Stimulated activated CD8-positive, alpha-beta memory T cell treated with anti-CD3 and anti-CD28 coated beads, Interleukin-4, amount 100 ng/mL, for 1 hour (primary cell): ENCODE measurements around the gene MAPK8IP1.
"Not testable (repeated sequence)": the region's sequence is repeated elsewhere in the genome, so short reads cannot be mapped to it uniquely, and the experiment has no call there.

Experiments used
- DNase-seq, 2 donors: peaks; one replicate each; pipeline ENCODE4 v3.0.0-alpha.2; 2020; ENCODE audit warnings: low read depth in 2 of 2, low spot score in 1 of 2

MAPK8IP1 gene

GRCh38 chr11:45889555-45889954 is 4.1 kb downstream of the MAPK8IP1 start:
- no peak for DNase-seq

DNA sequence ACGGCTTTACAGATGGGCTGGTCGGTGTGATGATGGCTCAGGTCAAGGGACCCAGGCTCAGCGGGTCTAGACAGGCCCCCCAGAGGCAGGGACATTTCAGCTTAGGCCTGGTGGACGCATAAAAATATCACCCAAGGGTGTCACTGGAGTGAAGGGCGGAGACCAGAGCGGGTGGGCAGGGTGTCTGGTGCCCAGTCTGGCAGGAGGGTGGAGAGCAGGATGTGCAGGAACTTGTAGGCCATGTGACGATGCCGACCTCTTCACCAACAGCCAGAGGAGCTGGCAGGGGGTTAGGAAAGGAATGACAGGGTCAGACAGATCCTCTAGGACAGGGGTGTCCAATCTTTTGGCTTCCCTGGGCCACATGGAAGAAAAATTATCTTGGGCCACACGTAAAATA is 4.5 kb downstream of the MAPK8IP1 start:
- no peak for DNase-seq

DNA sequence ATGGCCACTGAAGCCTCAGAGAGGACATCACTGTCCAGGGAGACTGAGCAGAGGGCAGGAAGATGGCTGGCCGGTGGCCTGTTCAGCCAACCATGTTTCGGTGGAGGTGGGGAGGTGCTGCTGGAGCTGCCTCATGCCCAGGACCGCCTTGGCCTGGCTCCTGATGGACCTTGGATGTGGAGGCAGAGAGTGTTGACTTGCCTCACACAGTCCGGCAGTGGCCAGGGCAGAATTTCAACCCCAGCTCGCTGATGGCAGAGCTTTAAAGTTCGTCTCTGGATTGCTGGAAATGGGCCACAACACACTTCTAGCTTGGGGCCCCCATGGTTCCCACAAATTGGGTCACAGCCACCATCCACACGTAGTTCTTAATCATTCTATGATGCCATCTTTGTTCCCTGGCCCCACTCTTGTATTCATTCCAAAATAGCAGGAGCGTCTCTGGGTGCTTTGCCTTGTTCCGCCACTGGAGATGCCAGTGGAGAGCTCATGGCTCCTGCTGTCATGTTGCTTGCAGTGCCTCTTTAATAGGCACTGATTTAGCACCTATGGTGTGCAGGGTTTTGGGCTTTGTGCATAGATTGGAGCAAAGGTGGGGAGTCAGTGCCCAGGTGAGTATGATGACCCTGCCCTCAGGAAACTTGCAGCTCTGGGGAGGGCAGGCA is 5.6 kb downstream of the MAPK8IP1 start:
- DNase-seq = no peak

GRCh38 chr11:45892856-45893255 is 7.4 kb downstream of the MAPK8IP1 start:
- DNase-seq = no peak

- no peak for DNase-seq
These were observed 9.2 kb downstream of the MAPK8IP1 start for GRCh38 chr11:45894555-45895247.

GRCh38 chr11:45895553-45896259 is 10.3 kb downstream of the MAPK8IP1 start:
- no peak for DNase-seq

DNA sequence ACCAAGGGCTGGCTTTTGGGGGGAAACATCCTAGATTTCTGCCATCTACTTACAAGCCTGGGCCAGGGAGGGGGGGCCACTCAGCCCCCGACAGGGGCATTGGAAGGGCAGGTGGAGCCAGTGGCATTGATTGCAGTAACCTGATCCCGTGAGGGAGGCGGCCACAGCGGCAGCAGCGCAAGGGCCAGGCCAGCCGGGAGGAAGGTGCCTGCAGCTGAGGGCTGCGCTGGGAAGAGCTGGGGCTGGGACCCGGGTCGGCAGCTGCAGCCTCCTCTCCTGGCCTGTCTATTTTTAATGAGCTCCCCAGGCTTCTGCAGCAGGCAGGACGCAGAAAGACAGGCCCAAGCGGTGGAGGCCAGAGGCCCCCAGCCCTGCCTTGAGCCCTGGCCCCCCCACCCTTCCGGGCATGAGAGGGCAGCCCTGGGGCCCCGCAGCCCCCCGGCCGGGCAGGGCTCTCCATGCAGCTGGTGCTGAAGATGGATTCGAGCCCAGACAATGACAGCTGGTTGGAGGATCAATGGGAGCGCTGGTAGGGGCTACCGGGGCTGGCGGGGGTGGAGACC is 11.1 kb downstream of the MAPK8IP1 start:
- DNase-seq = no peak

DNA sequence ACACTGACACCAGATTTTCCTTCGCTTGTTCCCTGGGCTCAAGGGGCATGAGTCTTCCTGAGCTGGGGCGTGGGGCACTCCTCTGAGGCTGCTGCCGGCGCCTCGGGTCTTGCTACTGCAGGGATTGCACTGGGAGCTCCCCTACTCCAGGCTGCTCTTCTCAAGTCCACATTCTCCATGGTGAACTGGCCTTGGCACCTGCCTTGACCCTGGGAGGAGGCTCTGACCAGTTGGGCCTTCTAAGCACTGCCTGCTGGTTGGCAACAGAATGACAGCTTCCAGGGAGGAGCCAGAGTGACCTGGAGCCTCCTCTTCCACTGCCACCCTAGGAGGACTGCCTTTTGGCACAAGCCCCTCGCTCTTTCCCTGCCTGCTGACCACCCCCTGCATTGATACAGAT is 12.1 kb downstream of the MAPK8IP1 start:
- DNase-seq = no peak

- DNase-seq = no peak
These were observed 13.6 kb downstream of the MAPK8IP1 start for GRCh38 chr11:45899086-45899447.

DNA sequence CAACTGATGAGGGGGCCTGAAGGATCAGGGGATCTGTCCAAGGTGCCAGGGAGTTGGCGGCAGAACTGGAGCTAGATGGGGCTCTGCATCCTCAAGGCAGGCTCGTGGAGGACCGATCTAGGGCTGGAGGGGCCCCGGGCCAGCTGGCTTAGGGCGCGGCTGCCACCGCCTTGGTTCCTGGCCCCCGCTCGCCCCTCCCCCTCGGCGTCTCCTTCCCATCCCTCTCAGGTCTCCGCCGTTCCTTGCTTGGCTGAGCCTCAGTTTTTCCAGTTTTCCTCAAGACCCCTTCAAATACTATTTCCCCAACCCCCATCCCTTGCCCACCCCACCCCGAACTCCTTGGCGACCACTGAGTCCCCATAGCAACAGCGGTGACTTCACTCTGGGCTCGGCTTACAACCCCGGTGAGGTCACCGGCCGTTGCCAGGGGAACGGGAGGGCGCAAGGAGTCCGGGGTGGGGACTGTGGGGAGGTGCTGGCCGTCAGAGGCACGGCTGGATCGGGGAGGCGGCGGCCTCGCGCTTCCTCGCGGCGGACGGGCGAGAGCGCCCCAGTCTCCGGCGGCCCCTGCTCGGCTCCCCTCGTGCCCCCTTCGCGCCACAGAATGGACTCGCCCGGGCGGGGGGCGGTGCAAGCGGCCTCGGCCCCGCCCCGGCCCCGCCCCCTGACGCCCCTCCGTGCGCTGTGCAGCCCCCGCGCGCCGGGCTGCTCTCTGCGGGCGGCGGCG is 14.2 kb downstream of the MAPK8IP1 start:
- peak; percentile 21 to 26 for DNase-seq

GRCh38 chr11:45900175-45900800 is 14.8 kb downstream of the MAPK8IP1 start:
- DNase-seq = not testable (repeated sequence)

DNA sequence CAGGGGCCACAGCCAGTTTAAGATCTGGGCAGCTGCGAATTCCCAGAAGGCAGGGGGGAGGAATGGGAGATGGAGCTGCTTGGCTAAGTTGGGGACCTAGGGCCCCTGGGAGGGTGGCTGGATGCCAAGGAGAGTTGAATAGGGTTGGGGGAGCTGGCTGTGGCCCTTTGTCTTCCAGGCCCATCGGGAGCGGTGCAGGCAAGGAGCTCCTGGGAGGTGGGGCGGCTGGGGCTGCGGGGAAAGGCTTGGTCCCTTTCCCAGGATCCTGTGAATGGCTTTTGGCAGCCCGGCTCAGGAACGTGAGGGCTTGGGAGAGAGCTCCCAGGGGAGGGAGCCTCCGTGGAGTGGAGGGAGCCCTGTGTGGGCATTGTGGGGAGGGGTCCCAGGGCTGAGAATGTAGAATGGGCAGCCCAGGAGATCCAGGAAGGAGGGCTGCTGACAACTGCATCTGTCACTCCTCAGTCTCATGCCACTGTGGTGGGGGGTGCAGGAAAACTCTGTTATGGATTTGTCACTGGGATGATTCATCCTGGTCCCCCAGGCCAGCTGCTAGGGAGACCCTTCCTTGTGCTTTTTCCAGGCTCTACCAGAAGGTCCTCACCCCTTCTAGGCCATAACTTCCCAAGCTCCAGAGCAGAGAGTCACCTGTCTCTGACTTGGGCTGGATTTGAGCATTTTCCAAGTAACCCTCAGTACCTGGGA is 15.6 kb downstream of the MAPK8IP1 start:
- DNase-seq = no peak

- no peak for DNase-seq
These were observed 16.2 kb downstream of the MAPK8IP1 start for GRCh38 chr11:45901626-45902025.

- DNase-seq = no peak
These were observed 17.3 kb downstream of the MAPK8IP1 start for GRCh38 chr11:45902452-45903380.

- no peak for DNase-seq
These were observed 19.0 kb downstream of the MAPK8IP1 start for GRCh38 chr11:45904309-45904915.

DNA sequence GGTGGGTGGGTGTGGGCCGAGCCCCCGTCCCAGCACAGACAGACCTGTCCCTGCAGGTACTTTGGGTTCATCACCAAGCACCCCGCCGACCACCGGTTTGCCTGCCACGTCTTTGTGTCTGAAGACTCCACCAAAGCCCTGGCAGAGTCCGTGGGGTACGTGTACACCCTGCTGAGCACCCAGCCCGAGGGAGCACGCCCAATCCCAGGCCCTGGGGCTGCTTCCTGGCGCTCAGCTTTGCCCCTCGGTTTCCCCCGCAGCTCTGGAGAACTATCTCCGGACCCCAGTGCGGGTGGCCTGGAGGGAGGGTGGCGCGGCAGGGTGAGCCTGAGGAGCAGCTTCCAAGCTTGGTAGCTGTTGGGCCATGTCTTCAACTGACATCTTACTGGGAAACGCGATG is 19.6 kb downstream of the MAPK8IP1 start:
- DNase-seq = no peak

- not testable (repeated sequence) for DNase-seq
These were observed 20.1 kb downstream of the MAPK8IP1 start for GRCh38 chr11:45905576-45905975.

DNA sequence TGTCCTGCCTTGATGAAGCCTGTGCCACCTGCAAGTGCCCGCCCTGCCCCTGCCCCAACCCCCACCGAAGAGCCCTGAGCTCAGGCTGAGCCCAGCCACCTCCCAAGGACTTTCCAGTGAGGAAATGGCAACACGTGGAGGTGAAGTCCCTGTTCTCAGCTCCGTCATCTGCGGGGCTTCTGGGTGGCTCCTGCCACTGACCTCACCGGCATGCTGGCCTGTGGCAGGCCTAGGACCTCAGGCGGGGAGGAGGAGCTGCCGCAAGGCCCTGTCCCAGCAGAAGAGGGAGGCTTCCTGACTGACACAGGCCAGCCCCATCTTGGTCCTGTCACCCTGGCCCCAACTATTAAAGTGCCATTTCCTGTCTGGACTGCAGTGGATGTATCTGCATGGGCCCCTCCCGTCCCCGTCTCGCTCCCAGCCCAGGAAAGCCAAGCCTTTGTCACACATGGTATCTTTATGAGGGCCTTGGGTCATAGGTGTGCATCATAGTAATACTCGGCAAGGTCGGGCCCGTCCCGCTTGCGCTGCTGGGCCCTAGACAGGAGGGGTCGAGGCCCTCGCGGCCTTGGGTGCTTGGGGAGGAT is 20.7 kb downstream of the MAPK8IP1 start:
- no peak for DNase-seq
